K562 (cell line): ENCODE data around the gene FAM240A. TPM values are rescaled to one million over a fixed set of nuclear protein-coding genes. Genes with fewer than 3 reads are reported as not detected.

Experiments used
- ATAC-seq: fragments of 200-7000 bp; cut with Tn5 transposase; 3 replicates; pipeline ENCODE4 v1.9.1; 2020; ENCODE audit warnings: moderate library complexity
- BruUV-seq: library from RNA; stranded (reverse); fragments of 400-500 nt; replicated peaks from 2 replicates; lab custom pipeline; 2021; lab: Mats Ljungman, UMichigan
- CTCF ChIA-PET: fragments of 300-600 bp; formaldehyde crosslinking; extraction: SDS; loops from one replicate; lab custom pipeline; 2021; ENCODE audit warnings: low intra/inter-chr PET ratio; lab: Yijun Ruan, JAX
- POLR2A ChIA-PET: fragments of 300-600, 350-650 bp; sonication (Branson Sonifier 250); formaldehyde crosslinking; extraction: SDS; loops from one replicate; lab custom pipeline; 2021; ENCODE audit warnings: antibody characterized with exemption, inconsistent platforms; lab: Yijun Ruan, JAX
- DNase-seq, 4 experiments: peaks; one replicate each; pipeline versions ENCODE4 v3.0.0 to v3.0.0-alpha.2; 2011 to 2018; ENCODE audit warnings: low spot score in 3 of 4, mixed read lengths in 3 of 4; ENCODE audit errors: extremely low read depth in 1 of 4
- FAIRE-seq: peaks from 2 replicates; lab custom pipeline; 2011; peaks lifted over from hg19 to GRCh38; lab: Jason Lieb, UNC
- H2AFZ ChIP-seq: 2 replicates; pipeline ENCODE4 v1.6.0; 2011; ENCODE audit warnings: low read depth, low read length, control low read depth, inconsistent platforms
- H3K27ac ChIP-seq: fragments of 200-600 bp; 3 replicates; pipeline ENCODE4 v1.8.0; 2011; ENCODE audit warnings: low read depth, mild to moderate bottlenecking, control low read depth, inconsistent platforms, low read length, moderate library complexity, mixed read lengths; ENCODE audit errors: extremely low read depth
- H3K27me3 ChIP-seq, 2 experiments: fragments of 300-600 bp in 1 of 2; 2 replicates in 1 of 2; 3 replicates in 1 of 2; pipeline versions ENCODE4 v1.6.0 to v1.8.0; 2011; ENCODE audit warnings: inconsistent platforms in 2 of 2, low read length in 2 of 2, mild to moderate bottlenecking in 1 of 2, mixed read lengths in 1 of 2, moderate library complexity in 1 of 2; ENCODE audit not compliant: control insufficient read depth in 2 of 2, insufficient read depth in 2 of 2
- H3K36me3 ChIP-seq: fragments of 300-600 bp; 3 replicates; pipeline ENCODE4 v1.8.0; 2011; ENCODE audit warnings: mild to moderate bottlenecking, low read length, inconsistent platforms; ENCODE audit not compliant: control insufficient read depth, insufficient read depth
- H3K4me1 ChIP-seq, 2 experiments: fragments of 200-600 bp in 1 of 2; replicated peaks in 1 of 2; 2 replicates in 1 of 2; 3 replicates in 1 of 2; pipeline versions ENCODE4 v1.5.1 to v1.8.0; 2011; ENCODE audit warnings: inconsistent platforms in 2 of 2, low read length in 2 of 2, mild to moderate bottlenecking in 1 of 2, mixed read lengths in 1 of 2, moderate library complexity in 1 of 2; ENCODE audit not compliant: control insufficient read depth in 2 of 2, insufficient read depth in 2 of 2
- H3K4me2 ChIP-seq: 2 replicates; pipeline ENCODE4 v1.6.1; 2011; ENCODE audit warnings: low read length, control low read depth, inconsistent platforms, mixed read lengths; ENCODE audit not compliant: insufficient read depth
- H3K4me3 ChIP-seq: fragments of 200-600 bp; sonication (generic), shearing (Covaris generic); 2 replicates; pipeline ENCODE4 v1.5.1; 2016; ENCODE audit warnings: control low read depth, inconsistent platforms
- H3K79me2 ChIP-seq: fragments of 200-600 bp; 3 replicates; pipeline ENCODE4 v1.8.0; 2011; ENCODE audit warnings: low read length, inconsistent platforms; ENCODE audit not compliant: control insufficient read depth, insufficient read depth
- H3K9ac ChIP-seq, 2 experiments: 2 replicates each; pipeline versions ENCODE4 v1.6.0 to v1.6.1; 2011; ENCODE audit warnings: low read depth in 2 of 2, low read length in 2 of 2, control low read depth in 1 of 2, inconsistent platforms in 1 of 2, mild to moderate bottlenecking in 1 of 2, mixed read lengths in 1 of 2; ENCODE audit not compliant: insufficient read depth in 1 of 2
- H3K9me1 ChIP-seq: one replicate; pipeline ENCODE4 v1.6.0; 2011; ENCODE audit warnings: inconsistent platforms, mild to moderate bottlenecking, low read length, moderate library complexity; ENCODE audit not compliant: control insufficient read depth, insufficient read depth
- H3K9me3 ChIP-seq: replicated peaks from 2 replicates; pipeline ENCODE4 v1.5.1; 2011; ENCODE audit warnings: low read depth, low read length, inconsistent platforms; ENCODE audit not compliant: control insufficient read depth, insufficient read depth
- H4K20me1 ChIP-seq: replicated peaks from 2 replicates; pipeline ENCODE4 v1.6.1; 2011; ENCODE audit warnings: low read length, inconsistent platforms, mixed read lengths; ENCODE audit not compliant: control insufficient read depth, insufficient read depth
- GTF2E2 ChIP-seq: fragments of 200-800 bp; sonication (Bioruptor generic); IDR thresholded peaks from 2 replicates; pipeline ENCODE4 v1.6.1; 2016; ENCODE audit warnings: missing genetic modification characterization, missing compliant biosample characterization
- MYC ChIP-seq, 2 experiments: fragments of 250-450 bp in 1 of 2; sonication (Bioruptor Pico) in 1 of 2; IDR thresholded peaks; 2 replicates each; pipeline versions ENCODE4 v1.5.1 to v1.6.1; 2012 to 2021; ENCODE audit warnings: low read depth in 2 of 2, borderline replicate concordance in 1 of 2, improper control_type of control experiment in 1 of 2, low read length in 1 of 2, mild to moderate bottlenecking in 1 of 2, moderate library complexity in 1 of 2
- NR3C1 ChIP-seq: sonication (generic); formaldehyde crosslinking; IDR thresholded peaks from 2 replicates; pipeline ENCODE4 v1.8.1; 2022; ENCODE audit warnings: missing genetic modification reagents
- NUFIP1 ChIP-seq: fragments of 450-650 bp; IDR thresholded peaks from 2 replicates; pipeline ENCODE4 v1.6.1; 2018; ENCODE audit not compliant: partially characterized antibody
- PURB ChIP-seq: sonication (generic); formaldehyde crosslinking; IDR thresholded peaks from 2 replicates; pipeline ENCODE4 v1.9.0; 2021; ENCODE audit warnings: low read depth, mild to moderate bottlenecking, missing genetic modification reagents
- TBL1XR1 ChIP-seq, 2 experiments: IDR thresholded peaks; 2 replicates each; pipeline ENCODE4 v1.6.1; 2012; ENCODE audit warnings: improper control_type of control experiment in 2 of 2, low read length in 2 of 2, mild to moderate bottlenecking in 1 of 2
- TRIM24 ChIP-seq, 2 experiments: fragments of 450-650 bp; IDR thresholded peaks; 2 replicates each; pipeline ENCODE4 v1.6.1; 2016
- ZNF217 ChIP-seq: sonication (generic); formaldehyde crosslinking; IDR thresholded peaks from 2 replicates; pipeline ENCODE4 v1.8.0; 2022; ENCODE audit warnings: mild to moderate bottlenecking, missing genetic modification reagents
- ZNF239 ChIP-seq: fragments of 250-450 bp; sonication (Bioruptor Pico); IDR thresholded peaks from 2 replicates; pipeline ENCODE4 v1.4.0; 2020; ENCODE audit warnings: mild to moderate bottlenecking
- ZNF444 ChIP-seq: fragments of 250-450 bp; sonication (Bioruptor Pico); IDR thresholded peaks from 2 replicates; pipeline ENCODE4 v1.4.0; 2020; ENCODE audit warnings: mild to moderate bottlenecking, moderate library complexity
- ZNF586 ChIP-seq: fragments of 450-650 bp; formaldehyde crosslinking; conservative IDR thresholded peaks from 2 replicates; pipeline ENCODE4 v1.4.0; 2020; ENCODE audit warnings: mild to moderate bottlenecking, moderate library complexity
- ZNF77 ChIP-seq: fragments of 250-450 bp; sonication (Bioruptor Pico); IDR thresholded peaks from 2 replicates; pipeline ENCODE4 v1.5.0; 2020
- WGBS: fragments of 100-300 bp; shearing (Covaris generic); methylation state at CpG from one replicate; pipeline ENCODE4 v1.1.6; 2016; ENCODE audit warnings: low coverage, mixed read lengths; ENCODE audit not compliant: insufficient coverage; ENCODE audit errors: missing lambda C conversion rate; 5-methylcytosine and 5-hydroxymethylcytosine counted together
- in situ Hi-C: fragments of 300-500 bp; cut with MboI; formaldehyde crosslinking; loops from 4 replicates; pipeline ENCODE4 v1.15.0; 2018; ENCODE audit warnings: inconsistent platforms, mixed read lengths
- intact Hi-C: fragments of 100-400 bp; cut with micrococcal nuclease; formaldehyde crosslinking; loops from 2 replicates; pipeline ENCODE4 v1.14.2; 2022
- polyA plus RNA-seq, 8 experiments: library from polyadenylated mRNA; depleted of rRNA in 4 of 8; stranded (reverse) in 5 of 8; unstranded in 3 of 8; fragments of >200 nt; fragmentation: Nextera tagmentation in 2 of 8; fragmentation: Illumina TruSeq in 1 of 8; extraction: Ambion mirVana in 2 of 8; extraction: Trizol in 1 of 8; gene quantifications; 2 replicates each; pipeline versions ENCODE4 v1.2.1 to v1.2.3, GENCODE V29; 2011 to 2014; ENCODE audit warnings: inconsistent platforms in 1 of 8, missing spikeins in 1 of 8
- total RNA-seq, 7 experiments: library from RNA; depleted of rRNA in 6 of 7; stranded (reverse); fragments of >200 nt in 6 of 7; fragmentation: Illumina TruSeq in 2 of 7; extraction: Trizol in 2 of 7; gene quantifications; 2 replicates each; pipeline versions ENCODE4 v1.2.1 to v1.2.3, GENCODE V29; 2011 to 2021; ENCODE audit warnings: low replicate concordance in 1 of 7
- TF ChIP-seq, protein P1 (sequence below): fragments of 250-450 bp; sonication (Bioruptor Pico); IDR thresholded peaks from 2 replicates; pipeline ENCODE4 v1.4.0; 2020; ENCODE audit warnings: mild to moderate bottlenecking, moderate library complexity, borderline replicate concordance
- TF ChIP-seq, protein P2 (sequence below): fragments of 450-650 bp; formaldehyde crosslinking; IDR thresholded peaks from 2 replicates; pipeline ENCODE4 v1.4.0; 2020; ENCODE audit warnings: mild to moderate bottlenecking, moderate library complexity
- TF ChIP-seq, protein P3 (sequence below), 2 experiments: fragments of 200-800 bp in 1 of 2; sonication (Bioruptor generic) in 1 of 2; sonication (generic) in 1 of 2; formaldehyde crosslinking in 1 of 2; IDR thresholded peaks in 1 of 2; conservative IDR thresholded peaks in 1 of 2; 2 replicates each; pipeline versions ENCODE4 v1.5.0 to v1.6.1; 2016 to 2020; ENCODE audit warnings: missing compliant biosample characterization in 1 of 2, missing genetic modification characterization in 1 of 2, missing genetic modification reagents in 1 of 2

The FAM240A gene
- total and polyA plus RNA-seq, 9 of the 15 experiments (the other 6 are each of a cell fraction or from before 2014, with no cell fraction given), result not detected

DNA sequence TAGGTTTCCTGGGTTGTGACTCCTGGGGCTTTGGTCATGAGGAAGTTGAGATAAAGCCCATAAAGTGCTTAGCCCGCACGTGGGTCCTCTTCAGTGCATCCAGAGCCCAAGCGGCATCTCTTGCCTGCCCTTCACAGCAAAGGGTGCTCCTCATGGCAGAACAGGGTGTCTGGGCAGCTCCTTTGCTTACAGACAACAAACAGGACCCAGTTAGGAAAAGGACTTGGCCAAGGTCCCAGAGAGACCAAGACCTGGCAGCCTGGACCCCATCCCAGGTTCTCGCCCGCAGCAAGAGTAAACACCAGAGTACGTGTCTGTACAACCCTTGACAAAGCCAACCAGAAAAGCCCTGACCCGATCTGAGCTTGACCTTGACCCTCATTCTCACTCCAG lies 54.1 kb downstream of the FAM240A start (continued):
- TF ChIP-seq NR3C1 (CRISPR knock-in tag), result no peak

DNA sequence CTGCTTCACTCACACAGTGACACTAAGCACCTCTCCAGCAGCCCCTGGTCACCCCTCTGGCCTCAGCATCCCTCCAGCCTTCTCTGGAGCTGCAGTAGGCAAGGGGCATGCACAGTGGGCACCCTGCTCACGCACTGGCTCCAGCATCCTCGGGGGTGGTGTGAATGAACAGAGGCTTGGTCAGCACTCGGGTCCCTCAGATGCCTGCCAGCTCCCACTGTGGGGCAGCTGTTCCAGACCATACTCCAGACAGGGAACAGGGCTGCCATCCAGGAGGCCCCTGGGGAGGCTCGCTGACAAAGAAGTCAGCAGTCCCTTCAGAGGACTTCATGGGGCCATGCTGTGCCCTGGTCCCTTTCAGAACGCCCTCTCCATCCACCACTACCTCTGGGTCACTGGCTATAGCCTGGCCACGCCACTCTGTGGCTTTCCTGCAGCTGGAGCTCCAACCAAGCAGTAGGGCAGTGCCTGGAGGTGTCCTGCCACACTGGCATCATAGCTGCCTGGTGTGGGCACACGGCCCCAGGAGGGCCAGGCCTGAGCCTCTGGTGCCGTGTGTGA lies 54.8 kb downstream of the FAM240A start:
- H3K4me1 ChIP-seq, result no peaks in the 10 kb centered on the region
- BruUV-seq, result no TSS peak
- no peaks in the 10 kb centered on the region for H3K79me2 ChIP-seq
- peaks cover 20 to 94% of the 10 kb centered on the region in 2 experiments for H3K27me3 ChIP-seq
- ATAC-seq (no peak), FAIRE-seq (no peak), DNase-seq (no peak)
- in situ Hi-C loops (no loop called here), intact Hi-C loops (no loop called here)
- no peak overlapping the region for H2AFZ ChIP-seq
- no peaks in the 10 kb centered on the region for H3K36me3 ChIP-seq
- no peak overlapping the region for H3K27ac ChIP-seq
- H3K4me2 ChIP-seq, result no peak overlapping the region
- H3K9ac ChIP-seq, result no peak overlapping the region
- H3K9me3 ChIP-seq, result no peaks in the 10 kb centered on the region
- WGBS, result 0% methylated on average over 8 of the region's 8 CpGs
- peaks cover 28% of the 10 kb centered on the region for H4K20me1 ChIP-seq
- no peak overlapping the region for H3K4me3 ChIP-seq
- ChIA-PET CTCF (no interaction called here), POLR2A (interaction anchor here (0.7 kb wide), 1 partner anchor 17 kb away, joined by 4 read pairs; no protein-coding TSS in a partner anchor)
- no peaks in the 10 kb centered on the region for H3K9me1 ChIP-seq
- no peak for TF ChIP-seq NUFIP1
- TF ChIP-seq ZNF444, result no peak
- no peak for TF ChIP-seq GTF2E2
- TF ChIP-seq, protein P1, sequence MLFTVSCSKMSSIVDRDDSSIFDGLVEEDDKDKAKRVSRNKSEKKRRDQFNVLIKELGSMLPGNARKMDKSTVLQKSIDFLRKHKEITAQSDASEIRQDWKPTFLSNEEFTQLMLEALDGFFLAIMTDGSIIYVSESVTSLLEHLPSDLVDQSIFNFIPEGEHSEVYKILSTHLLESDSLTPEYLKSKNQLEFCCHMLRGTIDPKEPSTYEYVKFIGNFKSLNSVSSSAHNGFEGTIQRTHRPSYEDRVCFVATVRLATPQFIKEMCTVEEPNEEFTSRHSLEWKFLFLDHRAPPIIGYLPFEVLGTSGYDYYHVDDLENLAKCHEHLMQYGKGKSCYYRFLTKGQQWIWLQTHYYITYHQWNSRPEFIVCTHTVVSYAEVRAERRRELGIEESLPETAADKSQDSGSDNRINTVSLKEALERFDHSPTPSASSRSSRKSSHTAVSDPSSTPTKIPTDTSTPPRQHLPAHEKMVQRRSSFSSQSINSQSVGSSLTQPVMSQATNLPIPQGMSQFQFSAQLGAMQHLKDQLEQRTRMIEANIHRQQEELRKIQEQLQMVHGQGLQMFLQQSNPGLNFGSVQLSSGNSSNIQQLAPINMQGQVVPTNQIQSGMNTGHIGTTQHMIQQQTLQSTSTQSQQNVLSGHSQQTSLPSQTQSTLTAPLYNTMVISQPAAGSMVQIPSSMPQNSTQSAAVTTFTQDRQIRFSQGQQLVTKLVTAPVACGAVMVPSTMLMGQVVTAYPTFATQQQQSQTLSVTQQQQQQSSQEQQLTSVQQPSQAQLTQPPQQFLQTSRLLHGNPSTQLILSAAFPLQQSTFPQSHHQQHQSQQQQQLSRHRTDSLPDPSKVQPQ, result no peak
- TF ChIP-seq, protein P2, sequence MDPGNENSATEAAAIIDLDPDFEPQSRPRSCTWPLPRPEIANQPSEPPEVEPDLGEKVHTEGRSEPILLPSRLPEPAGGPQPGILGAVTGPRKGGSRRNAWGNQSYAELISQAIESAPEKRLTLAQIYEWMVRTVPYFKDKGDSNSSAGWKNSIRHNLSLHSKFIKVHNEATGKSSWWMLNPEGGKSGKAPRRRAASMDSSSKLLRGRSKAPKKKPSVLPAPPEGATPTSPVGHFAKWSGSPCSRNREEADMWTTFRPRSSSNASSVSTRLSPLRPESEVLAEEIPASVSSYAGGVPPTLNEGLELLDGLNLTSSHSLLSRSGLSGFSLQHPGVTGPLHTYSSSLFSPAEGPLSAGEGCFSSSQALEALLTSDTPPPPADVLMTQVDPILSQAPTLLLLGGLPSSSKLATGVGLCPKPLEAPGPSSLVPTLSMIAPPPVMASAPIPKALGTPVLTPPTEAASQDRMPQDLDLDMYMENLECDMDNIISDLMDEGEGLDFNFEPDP (CRISPR knock-in tag), result no peak
- TF ChIP-seq TRIM24 (IDR thresholded peaks at IDR 0.05), result no peak
- no peak for TF ChIP-seq ZNF239 (CRISPR knock-in tag)
- TF ChIP-seq PURB (CRISPR knock-in tag), result no peak
- no peak for TF ChIP-seq ZNF77 (CRISPR knock-in tag)
- no peak for TF ChIP-seq TBL1XR1 (IDR thresholded peaks at IDR 0.05; ENCODE audit: low read length in 2 of 2)
- TF ChIP-seq, protein P3, sequence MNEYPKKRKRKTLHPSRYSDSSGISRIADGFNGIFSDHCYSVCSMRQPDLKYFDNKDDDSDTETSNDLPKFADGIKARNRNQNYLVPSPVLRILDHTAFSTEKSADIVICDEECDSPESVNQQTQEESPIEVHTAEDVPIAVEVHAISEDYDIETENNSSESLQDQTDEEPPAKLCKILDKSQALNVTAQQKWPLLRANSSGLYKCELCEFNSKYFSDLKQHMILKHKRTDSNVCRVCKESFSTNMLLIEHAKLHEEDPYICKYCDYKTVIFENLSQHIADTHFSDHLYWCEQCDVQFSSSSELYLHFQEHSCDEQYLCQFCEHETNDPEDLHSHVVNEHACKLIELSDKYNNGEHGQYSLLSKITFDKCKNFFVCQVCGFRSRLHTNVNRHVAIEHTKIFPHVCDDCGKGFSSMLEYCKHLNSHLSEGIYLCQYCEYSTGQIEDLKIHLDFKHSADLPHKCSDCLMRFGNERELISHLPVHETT (CRISPR knock-in tag; conservative IDR thresholded peaks at IDR 0.05 in 1 of 2, IDR thresholded peaks at IDR 0.05 in 1 of 2), result no peak
- no peak for TF ChIP-seq MYC (IDR thresholded peaks at IDR 0.05; ENCODE audit: low read depth, low read length)
- TF ChIP-seq MYC (CRISPR knock-in tag; IDR thresholded peaks at IDR 0.05; ENCODE audit: borderline replicate concordance, low read depth), result no peak
- TF ChIP-seq ZNF586 (CRISPR knock-in tag), result no peak
- TF ChIP-seq ZNF217 (CRISPR knock-in tag), result no peak
